ENCODE results near the gene LSR.
"Not testable (repeated sequence)": the region's sequence is repeated elsewhere in the genome, so short reads cannot be mapped to it uniquely, and the experiment has no call there.

Gene LSR

GRCh38 chr19:35219008-35219407, 29.8 kb upstream of the LSR start:
- no peak for DNase-seq (ENCODE audit: low spot score)

GRCh38 chr19:35220315-35220921, 28.4 kb upstream of the LSR start:
- no peak for DNase-seq (ENCODE audit: low spot score)

DNA sequence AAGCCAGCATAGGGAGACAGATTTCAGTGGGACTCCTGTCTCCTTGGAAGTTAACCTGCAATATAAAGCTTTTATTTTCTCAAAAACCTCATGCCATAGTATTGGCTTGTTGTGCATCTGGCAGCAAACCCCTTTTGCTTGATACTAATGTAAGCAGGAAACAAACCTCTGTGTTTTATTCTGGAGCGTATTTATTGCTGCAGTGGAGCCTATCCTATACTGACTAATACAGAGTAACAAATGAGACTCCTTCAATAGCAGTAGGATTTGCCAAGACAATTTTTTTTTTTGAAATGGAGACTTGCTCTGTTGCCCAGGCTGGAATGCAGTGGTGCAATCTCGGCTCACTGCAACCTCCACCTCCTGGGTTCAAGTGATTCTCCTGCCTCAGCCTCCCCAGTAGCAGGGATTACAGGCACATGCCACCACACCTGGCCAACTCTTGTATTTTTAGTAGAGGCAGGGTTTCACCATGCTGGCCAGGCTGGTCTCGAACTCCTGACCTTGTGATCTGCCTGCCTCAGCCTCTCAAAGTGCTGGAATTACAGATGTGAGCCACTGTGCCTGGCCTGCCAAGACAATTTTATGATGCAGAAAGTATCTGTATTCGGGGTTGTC, 27.7 kb upstream of the LSR start:
- not testable (repeated sequence) for DNase-seq (ENCODE audit: low spot score)

- no peak for DNase-seq (ENCODE audit: low spot score)
Observed at GRCh38 chr19:35222373-35223015, 26.3 kb upstream of the LSR start.

DNA sequence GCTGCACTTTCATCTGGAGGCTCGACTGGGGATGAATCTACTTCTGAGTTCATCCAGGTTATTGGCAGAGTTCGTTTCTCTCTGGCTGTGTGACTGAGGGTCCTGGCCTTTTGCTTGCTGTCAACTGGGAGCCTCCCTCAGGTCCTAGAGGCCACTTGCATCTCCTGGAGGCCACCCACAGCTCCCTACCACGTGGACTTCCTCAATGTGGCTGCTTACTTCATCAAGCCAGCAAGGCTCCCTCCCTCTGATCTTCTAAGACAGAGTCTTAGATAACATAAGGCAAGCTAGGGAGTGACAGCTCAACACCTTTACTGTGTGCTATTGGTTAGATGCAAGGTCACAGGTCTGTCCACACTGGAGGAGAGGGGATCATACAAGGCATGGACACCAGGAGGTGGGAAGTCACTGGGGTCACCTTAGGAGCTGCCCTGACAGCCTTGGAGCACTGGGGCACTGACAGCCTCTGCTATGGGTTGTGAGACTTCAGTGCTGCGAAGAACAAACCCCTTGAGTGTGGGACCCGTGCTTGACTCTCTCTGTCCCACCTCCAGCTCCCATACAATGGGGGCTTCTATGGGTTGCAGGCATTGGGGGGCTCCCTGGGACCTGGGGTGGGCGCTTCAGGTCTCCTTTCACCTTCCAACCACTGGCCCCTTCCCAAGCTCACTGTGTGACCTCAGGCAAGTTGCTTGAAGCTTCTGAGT, 25.6 kb upstream of the LSR start:
- DNase-seq (ENCODE audit: low spot score), result no peak

- DNase-seq (ENCODE audit: low spot score), result no peak
Observed at GRCh38 chr19:35223862-35224505, 24.8 kb upstream of the LSR start.

DNA sequence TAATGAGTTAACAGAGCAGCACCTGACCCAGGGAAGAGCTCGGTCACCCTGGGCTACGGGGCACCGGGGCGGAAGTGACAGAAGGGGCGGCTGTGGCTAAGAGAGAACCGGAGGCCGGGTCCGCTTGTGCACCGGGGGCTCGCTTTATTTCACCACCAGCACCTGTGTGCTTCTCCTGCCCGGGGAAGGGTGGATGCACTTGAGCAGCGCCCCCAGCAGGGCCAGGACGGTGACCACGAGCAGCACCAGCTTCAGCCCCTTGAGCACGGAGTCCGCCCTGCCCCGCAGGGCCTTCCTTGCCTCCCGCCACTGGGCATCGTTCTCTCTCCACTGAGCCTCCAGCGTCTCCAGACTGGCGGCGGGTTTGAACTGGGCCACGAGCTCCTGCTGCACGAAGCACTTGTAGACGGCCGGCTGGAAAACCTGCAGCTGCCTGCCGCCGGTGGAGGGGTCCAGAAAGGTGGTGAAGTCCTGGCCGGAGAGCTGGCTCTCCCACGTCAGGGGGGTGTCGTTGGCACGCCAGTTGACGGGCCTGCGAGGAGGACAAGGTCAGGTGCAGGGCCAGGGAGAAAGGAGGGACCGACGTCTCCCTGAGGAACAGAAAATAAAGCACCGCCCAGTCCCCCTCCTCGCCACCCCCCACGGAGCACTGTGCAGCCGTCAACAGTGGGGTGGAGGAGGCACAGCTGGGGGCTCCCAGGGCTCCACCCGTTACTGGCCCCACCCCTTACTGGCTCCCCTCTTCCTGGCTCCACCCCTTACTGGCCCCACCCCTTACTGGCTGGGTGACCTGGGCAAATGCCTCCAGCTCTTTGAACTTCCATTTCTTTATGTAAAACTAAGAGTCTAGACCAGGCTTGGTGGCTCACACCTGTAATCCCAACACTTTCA, 23.9 kb upstream of the LSR start:
- DNase-seq (ENCODE audit: low spot score), result peak; percentile 77

DNA sequence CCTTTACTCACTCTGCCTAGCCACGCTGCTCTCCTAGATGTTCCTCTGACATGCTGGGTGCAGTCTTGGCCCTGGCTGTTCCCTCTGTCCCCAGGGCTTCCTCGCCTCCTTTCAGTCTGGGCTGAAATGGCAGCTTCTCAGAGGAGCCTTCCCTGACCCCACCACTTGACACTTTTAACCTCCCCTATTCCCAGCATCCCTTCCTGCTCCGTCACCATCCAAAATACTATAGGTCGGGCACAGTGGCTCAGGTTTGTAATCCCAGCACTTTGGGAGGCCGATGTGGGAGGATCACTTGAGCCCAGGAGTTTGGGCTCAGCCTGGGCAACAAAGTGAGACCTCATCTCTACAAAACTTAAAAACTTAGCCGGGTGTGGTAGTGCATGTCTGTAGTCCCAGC, 22.9 kb upstream of the LSR start:
- no peak for DNase-seq (ENCODE audit: low spot score)

DNA sequence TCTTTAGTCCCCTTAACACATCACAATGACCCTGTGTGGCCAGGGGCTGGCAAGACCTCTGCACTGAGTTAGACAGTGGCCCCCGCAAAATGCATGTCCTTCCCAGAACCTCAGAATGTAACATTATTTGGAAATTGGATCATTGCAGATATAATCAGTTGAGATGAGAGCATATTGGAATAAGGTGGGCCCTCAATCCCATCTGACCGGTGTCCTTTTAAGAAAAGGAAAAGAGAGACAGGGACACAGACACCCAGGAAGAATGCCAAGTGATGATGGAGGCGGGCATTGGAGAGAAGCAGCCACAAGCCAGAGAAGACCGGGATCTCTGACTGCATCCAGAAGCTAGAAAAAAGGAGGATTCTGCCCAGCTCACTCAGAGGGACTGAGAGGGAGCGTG, 22.1 kb upstream of the LSR start:
- DNase-seq (ENCODE audit: low spot score), result no peak

- no peak for DNase-seq (ENCODE audit: low spot score)
Observed at GRCh38 chr19:35228177-35228930, 20.4 kb upstream of the LSR start, which contains the start of gene FAM187B. Gene FAM187B, minus strand, starts transcription at chr19:35228739. Its CDS starts 59 bp downstream, at chr19:35228680.

GRCh38 chr19:35229601-35230000, 19.2 kb upstream of the LSR start:
- no peak for DNase-seq (ENCODE audit: low spot score)

- no peak for DNase-seq (ENCODE audit: low spot score)
Observed at GRCh38 chr19:35231956-35232645, 16.7 kb upstream of the LSR start.

DNA sequence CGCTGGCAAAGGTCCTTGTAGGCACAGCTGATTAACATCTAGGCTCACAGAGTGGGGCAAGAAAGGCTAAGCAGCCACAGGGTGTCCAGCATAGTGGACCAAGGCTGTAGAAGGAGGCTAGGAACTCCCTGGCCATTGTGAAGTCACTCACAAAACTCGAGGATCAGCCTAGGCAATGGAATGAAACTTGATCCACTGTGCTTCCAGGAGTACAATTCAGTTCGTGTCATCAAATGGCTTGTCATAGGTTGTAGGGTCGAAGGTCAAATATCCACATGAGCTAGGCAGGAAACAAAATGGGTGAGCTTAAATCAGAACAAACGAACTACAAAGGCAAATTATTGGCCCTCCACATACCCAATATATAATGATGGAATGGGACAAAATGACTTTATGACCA, 15.9 kb upstream of the LSR start:
- no peak for DNase-seq (ENCODE audit: low spot score)

DNA sequence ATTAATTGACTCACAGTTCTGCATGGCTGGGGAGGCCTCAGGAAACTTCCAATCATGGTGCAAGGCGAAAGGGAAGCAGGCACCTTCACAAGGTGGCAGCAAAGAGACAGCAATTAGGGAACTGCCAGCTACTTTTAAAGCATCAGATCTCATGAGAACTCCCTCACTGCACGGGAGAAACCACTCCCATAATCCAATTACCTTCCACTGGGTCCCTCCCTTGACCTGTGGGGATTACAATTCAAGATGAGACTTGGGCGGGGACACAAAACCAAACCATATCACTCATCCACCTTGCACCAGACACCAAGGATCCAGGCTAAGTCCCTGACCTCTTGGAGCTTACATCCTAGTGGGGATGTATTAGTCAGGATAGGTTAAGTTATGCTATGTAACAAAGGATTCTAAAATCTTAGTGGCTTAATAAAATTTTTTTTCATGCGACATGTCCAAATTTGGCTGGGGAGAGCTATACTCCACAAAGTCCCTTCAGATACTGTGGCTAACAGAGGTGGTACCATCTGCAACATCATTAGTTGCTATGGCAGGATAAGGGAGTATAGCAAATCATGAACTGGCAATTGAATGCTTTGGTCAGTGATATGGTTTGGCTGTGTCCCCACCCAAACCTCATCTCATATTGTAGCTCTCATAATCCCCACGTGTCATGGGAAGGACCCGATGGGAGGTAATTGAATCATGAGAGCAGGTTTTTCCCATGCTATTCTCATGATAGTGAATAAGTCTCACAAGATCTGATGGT, 12.0 kb upstream of the LSR start:
- DNase-seq (ENCODE audit: low spot score), result no peak

DNA sequence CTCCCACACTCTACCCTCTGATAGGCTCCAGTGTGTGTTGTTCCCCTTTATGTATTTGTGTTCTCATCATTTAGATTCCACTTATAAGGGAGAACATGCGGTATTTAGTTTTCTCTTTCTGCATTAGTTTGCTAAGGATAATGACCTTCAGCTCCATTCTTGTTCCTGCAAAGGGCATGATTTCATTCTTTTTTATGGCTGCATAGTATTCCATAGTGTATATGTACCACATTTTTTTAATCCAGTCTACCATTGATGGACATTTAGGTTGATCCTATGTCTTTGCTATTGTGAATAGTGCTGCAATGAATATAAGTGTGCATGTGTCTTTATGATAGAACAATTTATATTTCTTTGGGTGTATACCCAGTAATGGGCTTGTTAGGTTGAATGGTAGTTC, 9.2 kb upstream of the LSR start:
- not testable (repeated sequence) for DNase-seq (ENCODE audit: low spot score)

GRCh38 chr19:35240327-35240726, 8.5 kb upstream of the LSR start:
- no peak for DNase-seq (ENCODE audit: low spot score)

DNA sequence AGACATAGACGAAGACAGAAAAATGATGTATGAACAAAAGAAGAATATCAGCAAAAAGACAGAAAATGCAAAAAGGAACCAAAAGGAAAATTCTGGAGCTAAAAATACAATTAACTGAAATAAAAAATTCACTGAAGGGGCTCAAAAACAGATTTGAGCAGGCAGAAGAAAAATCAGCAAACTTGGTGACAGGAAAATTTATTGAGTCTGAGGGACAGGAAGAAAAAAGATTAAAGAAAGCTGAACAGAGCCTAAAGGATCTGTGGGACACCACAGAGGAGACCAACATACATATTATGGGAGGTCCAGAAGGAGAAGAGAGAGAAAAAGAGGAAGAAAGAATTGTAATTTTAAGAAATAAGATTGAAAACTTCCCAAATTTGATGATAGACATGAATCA, 7.4 kb upstream of the LSR start:
- DNase-seq (ENCODE audit: low spot score), result no peak

GRCh38 chr19:35246466-35247092, 2.2 kb upstream of the LSR start:
- DNase-seq (ENCODE audit: low spot score), result no peak
